ENCODE results near the gene THOC7.

The THOC7 gene

DNA sequence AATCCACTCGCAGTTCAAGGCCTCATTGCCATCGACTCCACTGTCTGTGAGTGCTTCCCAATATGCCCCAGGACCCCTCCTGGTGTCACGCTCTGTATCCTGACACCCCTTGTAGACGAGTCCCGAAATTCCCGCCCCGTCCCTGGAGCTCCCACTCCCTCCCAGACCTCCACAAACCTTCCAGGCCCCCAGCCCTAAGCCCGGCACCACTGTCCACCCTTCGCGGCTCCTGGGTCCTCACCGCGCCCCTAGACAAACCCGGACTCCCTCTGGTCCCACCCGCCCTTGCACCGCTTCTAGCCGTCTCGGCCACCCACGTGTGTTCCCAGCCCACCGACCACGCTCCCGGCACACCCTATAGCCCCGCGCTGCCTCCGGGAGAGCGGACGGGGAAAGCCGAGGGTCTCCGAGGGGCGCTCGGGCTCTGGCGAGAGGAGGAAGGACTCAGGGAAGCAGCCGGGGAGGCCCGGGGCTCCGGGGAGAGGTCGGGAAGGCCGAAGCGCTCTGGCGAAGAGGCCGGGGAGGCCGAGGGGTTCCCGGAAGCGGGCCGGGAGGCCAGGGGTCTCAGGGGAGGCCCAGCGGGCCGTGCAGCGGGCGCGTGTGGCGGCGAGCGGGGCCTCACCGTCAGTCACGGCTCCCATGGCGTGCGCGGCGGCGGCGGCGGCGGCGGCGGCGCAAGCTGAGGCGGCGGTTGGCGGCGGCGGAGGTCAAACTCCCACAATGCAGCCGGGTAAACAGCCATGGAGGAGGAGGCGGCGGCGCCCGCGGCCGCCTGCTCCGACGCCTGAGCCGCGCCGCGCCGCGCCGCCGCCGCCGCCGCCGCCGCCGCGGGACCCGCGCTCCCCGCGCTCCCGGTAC lies at the start of gene THOC7, which contains the start of gene ATXN7:
Gene THOC7 (minus strand): TSS at position 656 of the 858 bp plus-strand sequence. CDS start 15 bp downstream, at position 641.
Gene ATXN7 (plus strand): TSS at position 718 of the 858 bp plus-strand sequence. CDS start 48,732 bp downstream, outside the sequence.
- peak; percentile 83 for DNase-seq

DNA sequence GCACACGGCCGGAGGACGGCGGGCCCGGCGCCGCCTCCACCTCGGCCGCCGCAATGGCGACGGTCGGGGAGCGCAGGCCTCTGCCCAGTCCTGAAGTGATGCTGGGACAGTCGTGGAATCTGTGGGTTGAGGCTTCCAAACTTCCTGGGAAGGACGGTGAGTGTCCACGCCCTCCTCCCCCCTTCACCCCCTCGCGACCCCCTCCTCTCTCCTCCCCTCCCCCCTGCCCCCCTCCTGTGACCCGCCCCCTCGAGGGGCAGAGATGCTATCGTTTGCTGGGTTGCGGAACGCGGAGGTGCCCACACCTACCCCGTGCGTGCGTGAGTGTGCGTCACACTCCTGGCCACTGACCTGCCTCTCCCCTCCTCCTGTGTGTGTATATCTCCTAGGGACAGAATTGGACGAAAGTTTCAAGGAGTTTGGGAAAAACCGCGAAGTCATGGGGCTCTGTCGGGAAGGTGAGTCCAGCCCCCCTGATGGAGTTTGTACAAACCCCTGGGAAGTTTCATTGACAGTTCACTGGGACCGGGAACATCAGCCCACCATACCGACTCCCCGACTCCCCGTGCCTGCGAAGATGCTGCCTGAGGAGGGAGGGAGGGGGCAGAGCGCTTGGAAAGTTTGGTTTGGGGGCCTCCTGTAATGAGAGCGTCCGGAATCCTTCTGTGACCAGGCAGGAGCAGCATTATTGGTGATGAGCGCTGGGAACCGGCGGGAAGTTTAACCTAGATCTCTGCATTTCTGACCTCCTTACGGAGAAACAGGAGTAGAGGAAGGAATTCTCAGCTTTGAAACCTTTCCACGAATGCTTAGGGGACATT lies 49.4 kb upstream of the THOC7 start:
- no peak for DNase-seq

DNA sequence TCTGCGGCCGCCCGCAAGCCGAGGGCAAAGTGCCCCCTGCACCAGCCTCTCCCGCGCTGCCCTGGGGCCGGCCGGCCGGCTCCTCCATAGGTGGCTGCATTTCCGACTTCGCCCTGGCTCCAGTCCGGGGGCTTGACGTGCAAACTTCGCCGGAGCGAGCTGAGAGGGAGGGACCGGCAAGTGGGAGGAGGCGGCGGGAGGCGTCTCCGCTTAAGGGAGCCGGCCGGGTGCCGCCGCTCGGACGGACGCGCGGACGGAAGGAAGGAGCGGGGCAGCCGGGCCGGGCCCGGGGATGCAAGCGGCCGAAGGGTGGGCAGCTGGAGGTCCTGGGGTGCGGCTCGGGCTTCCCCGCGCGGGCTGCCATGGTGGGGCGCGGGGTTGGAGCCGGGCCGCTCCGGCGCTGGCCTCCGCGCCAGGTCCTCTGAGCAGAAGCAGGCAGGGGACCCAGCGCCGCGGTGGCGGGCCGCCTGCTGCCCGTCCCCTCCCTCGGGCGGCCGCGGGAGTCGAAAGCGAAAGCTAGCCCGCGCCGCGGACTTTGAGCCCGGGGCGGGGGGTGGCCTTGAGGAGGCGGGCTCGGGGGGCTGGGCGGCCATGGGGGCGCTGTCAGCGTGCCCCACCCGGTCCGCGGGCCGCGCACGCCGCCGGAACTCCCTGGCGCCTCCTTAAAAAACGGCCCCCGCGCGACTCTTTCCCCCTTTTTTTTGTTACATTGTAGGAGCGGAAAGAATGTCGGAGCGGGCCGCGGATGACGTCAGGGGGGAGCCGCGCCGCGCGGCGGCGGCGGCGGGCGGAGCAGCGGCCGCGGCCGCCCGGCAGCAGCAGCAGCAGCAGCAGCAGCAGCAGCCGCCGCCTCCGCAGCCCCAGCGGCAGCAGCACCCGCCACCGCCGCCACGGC lies 48.5 kb upstream of the THOC7 start, which contains the start of gene SCAANT1:
Gene SCAANT1 (minus strand): TSS at position 511 of the 895 bp plus-strand sequence.
- DNase-seq: peak; percentile 94

DNA sequence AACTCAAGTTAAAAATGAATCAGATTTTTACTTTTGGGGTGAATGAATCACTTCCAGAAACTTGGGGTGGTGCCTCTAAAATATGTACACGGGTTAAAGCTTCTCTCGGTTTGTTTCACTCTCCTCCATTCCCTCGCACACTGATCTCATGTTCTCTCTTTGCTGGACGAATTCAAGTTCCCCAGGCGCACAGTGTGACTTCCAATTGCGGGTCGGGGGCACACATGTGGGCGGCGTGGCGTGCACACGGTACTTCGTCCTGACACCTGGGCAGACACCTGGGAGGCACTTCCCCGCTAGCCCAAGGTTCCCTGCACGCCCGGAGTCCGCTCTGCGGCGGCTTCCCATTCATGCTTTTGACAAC lies 47.9 kb upstream of the THOC7 start:
- no peak for DNase-seq

DNA sequence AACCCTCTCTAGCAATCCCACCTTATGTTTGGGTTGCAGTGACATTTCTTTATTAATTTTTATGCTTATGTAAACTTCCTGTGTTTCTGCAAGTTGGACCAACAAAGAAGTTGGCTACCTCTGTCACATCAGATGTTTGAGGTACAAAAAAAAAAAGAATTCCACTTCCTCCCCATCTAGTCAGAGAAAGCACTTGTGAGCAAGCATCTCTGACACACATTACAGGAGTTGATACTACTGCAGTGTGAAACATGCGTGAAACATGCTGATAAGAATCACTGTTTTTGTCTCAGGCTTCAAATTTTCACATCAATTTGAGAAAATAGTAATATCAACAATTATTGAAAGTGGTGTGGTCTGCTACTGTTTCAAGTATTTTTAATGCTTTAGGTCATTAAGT lies 47.3 kb upstream of the THOC7 start:
- no peak for DNase-seq

DNA sequence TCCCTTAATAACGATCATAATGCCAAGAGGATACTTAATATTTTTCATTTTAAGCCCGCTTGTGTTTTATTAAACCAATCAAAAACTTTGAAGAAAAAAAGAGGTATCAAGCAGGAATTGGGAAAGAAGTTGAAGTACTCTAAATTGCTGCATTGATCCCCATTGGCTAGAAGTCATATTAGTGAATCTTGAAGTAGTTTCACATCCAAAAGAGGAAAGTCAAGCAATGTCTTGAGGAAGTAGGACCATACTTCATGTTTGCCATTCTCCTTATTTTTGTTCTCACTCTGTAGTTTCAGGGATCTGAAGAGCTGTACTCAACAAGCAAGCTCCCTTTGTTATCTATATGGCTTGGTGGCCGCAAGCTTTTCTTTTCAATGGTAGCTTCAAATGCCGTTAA lies 46.4 kb upstream of the THOC7 start:
- DNase-seq: no peak

DNA sequence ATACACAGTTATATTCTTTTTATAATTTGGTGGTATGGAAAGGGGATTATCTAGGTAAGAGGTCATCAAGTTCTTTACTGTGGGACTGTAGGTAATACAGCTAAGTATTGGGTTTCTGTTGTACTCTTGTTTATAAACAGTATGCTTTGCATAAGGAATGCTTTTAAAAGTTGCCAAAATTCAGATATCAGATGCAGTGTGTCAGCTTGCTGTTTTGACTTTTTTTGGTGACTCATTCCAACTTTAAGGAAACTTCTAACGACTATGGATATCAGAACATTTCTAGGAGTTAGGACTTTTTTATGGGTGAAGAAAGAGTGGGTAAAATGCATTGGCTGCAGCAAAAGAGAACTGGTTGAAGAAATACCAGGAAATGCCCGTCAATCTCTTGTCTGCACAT lies 45.8 kb upstream of the THOC7 start:
- DNase-seq: no peak

DNA sequence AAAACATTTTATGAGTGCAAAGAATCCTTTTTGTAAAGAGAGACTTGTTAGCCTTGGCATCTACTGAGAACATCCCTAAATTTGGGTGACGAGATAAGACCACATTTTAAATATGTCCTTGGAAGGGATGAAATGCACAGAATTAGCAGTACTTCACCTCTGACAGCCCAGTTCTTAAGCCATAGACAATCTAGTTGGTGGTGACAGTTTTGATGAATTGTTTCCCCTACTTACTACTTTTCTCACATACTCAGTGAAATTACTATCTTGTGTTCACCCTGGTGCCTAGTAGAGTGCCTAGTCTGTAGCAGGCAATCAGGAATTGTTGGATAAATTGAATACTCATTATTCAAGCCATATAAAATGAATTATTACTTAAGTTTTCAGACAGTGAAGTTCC lies 45.2 kb upstream of the THOC7 start:
- no peak for DNase-seq

DNA sequence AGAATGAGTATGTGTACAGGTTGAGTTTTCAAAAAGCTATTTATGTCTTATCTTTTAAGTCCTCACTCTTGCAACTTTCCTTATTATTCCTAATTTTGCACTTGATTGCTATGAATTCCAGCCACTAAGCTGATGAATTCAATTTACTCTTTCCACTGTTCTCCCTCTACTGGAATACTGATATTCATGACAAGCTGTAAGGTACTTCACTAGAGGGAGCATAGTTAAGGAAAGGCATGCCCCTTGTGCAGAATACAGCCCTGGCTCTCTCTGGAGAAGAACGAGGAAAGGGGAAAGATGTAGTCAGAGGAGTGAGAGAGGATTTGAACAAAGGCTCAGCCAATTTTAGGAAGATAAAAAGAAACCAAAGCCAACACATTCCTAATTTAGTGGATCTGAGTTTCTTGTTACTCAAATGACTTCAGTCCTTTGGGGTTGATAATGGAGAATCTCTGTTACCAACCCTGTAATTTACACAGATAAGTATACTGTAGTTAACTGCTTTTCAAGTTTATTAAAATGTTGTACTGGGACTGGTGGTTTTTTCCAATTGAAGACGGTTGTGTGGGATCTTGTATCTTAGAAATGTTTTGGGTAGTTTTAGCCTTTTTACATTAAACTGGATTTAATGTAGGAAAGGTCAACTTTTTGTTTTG lies 44.6 kb upstream of the THOC7 start:
- DNase-seq: no peak

DNA sequence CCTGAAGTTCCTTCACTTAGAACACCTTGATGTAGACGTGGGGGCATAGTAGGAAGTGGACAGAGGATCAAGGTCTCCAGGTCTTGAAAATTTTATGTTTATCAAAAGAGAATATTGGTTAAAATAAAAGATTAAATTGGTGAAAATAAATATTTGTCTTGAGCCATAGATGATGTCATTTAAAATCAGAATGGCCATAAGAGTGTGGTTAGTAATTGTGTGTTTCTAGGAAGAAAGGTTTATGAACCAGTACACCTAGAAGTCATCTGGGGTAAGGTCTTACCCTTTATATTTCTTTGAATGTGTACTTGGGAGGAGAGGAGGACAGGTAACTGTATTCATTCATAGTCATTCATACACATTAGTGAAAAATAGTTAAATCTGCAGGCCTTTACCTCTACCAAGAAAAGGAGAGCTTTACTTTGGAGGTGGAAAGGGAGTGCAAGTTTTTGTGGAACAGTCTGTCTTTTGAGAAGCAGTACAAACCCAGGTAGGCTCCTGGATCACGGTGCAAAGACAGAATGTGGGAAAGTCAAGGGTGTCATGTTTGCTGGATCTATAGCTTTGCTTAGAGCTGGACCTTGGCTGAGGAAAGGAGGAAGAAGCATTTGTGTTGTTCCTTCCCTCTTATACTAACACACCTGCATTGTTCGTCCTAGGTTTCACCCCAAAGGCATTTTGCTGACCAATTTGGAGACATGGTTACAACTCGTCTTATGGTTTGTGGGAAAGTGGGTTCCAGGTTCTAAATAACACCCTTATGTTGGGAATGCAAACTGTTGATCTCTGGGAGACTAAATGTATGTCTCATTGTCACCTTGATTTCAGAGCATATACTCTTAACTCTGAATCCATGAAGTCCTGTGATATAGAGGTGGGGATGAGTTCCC lies 42.4 kb upstream of the THOC7 start:
- DNase-seq: no peak

DNA sequence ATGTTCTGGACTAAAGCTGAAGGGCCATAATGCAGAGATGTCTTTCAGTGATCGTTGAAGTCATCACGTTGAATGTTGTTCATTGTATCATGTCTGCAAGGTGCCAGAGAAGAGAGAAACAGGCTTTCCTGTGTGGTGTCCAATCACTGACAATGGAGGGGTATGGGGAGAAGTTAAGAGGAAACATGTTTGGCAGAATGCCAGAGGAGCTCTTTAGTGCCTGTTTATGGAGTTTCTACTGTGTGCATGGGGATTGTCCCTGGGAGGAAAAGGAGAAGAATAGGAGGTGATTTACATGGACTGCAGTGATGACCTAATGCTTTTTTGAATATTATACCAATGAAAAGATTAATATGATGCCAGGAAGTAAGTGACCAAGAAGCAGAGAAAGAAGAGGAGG lies 36.9 kb upstream of the THOC7 start:
- no peak for DNase-seq

DNA sequence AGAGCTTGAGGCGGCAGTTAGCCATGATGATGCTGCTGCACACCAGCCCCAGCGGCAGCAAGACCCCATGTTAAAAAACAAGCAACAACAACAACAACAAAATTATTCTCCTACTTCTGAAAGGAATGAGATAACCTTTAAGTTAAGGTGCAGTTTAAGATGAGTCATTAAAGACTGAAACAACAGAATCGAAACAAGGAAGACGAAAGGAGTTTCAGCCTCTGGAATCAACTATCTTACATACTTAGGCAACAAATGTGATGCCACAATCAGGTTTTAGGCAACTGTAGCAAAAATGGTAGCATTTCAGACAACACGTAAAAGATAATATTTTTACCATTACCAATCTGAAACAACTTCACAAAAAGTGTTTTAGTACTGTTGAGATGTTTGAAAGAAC lies 36.4 kb upstream of the THOC7 start:
- DNase-seq: no peak

DNA sequence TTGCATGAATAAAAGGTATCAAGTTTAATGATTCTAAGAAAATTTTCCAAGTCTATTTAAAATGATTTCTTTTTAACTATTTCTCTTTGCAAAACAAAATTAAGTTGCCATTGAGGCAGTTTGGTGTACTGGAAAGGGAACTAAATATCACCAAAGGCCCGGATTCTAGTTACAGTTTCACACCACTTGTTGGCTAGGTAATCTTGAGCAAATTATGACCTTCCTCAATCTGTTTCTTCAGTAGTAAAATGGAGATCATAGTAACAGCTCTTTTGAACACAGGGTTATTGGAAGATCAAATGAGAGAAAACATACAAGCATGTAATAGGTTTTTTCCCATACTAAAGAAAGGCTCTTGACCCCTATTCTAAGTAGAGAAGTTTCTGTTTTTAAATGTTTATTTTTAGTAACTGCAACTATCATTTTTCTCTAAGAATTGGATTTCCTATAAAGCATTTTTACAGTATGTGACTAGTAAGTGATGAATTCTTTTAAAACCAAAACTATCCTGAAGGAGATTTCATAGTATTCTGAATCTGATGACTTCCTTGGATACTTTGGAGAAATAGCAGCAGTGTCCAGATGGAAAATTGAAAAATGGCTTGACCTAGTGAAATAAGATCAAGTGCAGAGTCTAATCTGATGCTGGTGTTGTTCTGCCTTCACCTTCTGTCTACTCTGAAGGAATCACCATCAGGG lies 32.9 kb upstream of the THOC7 start:
- DNase-seq: no peak

DNA sequence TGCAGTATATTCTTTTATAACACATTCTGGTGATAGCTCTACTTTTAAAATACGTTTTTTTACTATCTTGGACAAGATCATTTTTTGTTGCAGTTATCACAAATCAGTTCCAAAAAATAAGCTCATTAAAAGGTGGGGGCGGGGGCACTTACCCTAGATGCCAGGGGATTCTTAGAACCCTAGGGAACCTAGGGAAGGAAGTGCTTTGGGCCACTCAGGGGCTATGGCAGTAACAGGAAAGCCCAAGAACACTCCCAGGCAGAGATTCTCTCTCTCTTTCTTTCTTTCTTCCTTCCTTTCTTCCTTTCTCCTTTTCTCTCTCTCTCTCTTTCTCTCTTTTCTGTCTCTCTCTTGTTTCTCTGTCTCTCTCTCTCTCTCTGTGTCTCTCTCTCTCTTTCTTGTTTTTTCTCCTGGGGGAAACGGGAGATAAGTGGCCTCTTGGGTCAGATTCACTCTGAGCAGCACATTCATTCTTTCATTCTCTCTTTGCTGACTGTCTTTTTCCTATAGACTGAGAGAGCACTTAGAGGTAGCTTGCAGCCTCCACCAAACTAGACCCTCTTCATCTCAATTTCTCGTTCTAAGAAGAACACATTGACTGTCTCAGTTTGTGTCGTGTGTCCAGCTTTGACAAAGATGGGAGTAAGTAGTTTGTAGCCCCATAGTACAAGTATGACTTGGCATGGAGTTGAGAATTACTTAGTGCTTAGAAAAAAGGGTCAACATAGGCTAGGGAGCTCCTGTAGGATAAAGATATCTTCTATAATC lies 32.0 kb upstream of the THOC7 start:
- DNase-seq: no peak

DNA sequence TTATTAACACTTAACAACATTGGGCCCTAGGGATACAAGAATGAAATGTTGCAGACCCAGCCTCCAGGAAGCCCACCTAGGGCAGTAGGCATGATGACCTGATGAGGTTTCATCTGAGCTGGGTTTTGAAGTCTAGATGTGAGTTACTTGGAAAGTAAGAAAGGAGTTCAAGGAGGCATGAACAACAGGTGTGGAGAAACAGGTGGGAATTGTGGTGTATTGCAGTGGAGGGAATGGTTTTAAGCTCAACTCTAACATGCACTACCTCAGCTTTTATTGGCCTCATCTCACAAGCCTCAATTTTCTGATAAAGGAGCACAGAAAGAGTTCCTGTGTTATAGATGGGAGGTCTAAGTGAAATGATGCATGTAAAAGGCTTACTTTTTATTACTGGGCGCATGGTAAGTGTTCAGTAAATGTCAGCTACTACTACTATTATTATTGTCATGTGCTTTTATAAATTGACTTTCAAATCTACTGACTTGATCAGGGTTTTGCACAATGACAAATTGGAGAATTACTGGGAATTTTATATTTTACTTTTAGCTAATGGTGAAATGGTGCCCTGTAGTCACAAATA lies 29.3 kb upstream of the THOC7 start:
- DNase-seq: no peak

DNA sequence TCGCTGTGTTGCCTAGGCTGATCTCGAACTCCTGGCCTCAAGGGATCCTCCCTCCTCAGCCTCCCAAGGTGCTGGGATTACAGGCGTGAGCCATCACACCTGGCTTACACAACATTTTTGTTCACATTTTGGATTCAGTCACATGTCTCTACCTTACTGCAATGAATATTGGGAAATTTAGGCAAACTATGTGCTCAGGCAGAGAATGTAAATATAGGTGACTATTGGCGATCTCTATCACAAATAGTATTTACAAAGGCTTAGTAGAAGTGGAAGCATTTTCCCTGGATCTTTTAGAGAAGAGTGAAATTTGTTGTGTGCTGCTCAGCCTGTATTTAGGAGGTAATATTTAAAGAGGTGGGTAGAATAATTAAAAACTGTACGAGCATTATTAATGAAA lies 27.9 kb upstream of the THOC7 start:
- no peak for DNase-seq

DNA sequence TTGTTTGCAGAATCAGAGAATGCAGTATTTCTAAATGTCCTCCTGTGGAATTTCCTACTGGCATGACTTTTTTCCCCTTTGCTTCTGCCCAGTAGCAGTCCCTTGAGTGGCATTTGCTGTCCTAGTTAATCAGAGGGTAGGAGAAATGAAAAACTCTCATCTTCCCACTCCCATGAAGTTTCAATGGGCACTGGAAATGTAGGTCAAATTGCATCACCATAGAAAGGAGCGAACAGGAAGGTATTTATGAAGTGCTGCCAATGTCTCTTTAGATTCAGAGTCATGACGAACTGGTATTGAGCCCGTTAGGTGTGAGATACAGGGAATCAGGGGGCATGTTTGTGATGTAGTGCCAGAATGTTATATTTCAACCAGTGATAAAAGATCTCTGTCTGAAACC lies 23.3 kb upstream of the THOC7 start:
- DNase-seq: no peak

DNA sequence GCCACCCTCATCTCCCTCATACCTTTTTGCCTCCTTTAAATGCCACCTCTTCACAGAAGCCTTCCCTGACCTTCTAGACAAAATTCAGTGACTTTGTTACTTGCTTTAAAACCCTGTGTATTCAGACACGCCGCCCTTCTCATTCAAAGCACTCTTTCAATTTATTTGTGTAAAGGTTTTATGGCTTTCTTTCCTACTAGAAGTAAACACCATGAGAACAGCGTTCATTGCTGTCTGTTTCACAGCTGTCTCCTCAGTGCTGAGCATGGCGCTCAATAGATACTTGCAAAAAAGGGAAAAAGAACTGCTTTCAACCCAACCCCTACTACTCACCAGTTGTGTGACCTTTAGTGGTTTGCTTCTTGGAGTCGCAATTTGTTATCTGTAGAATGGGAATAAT lies 17.0 kb upstream of the THOC7 start:
- no peak for DNase-seq

DNA sequence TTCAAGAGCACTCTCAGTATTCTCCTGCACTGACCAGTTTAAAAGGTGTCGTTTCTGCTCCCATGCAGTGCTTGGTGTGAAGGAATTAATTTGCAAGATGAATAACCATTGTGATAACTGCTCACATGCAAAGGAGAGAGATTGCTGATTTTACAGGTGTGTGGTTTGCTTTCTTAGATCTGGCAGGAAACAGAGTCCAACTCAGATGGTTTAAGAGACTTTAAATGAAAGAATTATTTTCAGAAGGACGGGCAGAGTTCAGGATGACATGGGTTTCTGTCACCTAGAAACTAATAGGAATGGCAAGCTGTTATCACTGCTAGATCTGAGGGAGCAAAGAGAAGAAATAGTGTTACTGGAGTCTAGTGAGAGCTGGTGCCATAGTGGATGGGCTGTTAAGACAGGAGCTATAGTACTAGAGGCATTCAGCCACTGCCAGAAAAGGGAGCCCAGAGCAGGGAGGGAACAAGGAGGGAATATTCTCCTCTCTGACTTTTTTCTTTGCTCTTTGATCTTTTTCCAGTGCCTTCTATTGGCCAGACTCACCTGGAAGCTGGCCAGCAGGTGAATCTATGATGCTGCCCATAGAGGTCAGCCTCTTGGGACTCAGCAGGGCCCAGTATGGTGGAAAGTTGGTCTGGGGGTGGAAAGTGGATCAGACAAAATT lies 14.9 kb upstream of the THOC7 start:
- DNase-seq: no peak
